Limb (tissue), 2 donors: ENCODE measurements around the gene PDCL3.

Experiments
- DNase-seq, 2 donors: peaks; one replicate each; pipeline ENCODE4 v3.0.0-alpha.2; 2016; ENCODE audit errors: extremely low spot score in 2 of 2

Gene PDCL3

GRCh38 chr2:100611079-100612029, 48.6 kb downstream of the PDCL3 start:
- no peak for DNase-seq

DNA sequence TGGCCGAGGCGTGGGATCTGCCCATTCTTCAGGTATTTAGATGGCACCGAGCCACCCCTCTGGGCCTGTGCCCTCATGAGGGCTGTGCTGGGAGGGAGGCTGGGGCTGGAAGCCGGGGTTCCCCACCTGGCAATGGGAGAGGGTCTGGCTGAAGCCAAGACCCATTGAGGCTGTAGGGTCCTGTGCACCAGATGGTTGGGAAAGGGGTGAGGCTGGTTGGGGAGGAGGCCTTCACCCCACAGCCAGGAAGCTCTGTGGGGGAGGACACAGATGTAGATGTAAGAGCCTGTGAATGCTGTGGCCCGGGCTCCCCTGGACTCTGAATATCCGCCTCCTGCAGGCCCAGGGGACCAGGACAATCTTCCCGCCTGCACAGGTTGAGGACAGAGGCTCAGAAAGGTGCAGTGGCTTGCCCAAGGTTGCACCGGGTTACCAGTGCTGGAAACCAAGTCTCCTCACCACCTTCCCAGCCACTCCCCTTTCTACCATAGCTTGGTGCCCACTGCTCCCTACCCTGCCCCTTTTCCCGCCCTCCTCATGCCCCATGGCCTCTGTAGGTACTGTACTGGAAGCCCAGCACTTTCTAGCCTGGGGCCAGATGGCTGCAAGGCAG, 49.7 kb downstream of the PDCL3 start:
- DNase-seq, result peak in 1 of 2 donors; percentile 23

- no peak for DNase-seq
Measured at GRCh38 chr2:100613719-100614118, 50.9 kb downstream of the PDCL3 start.

- no peak for DNase-seq
Measured at GRCh38 chr2:100614455-100615000, 51.7 kb downstream of the PDCL3 start.

DNA sequence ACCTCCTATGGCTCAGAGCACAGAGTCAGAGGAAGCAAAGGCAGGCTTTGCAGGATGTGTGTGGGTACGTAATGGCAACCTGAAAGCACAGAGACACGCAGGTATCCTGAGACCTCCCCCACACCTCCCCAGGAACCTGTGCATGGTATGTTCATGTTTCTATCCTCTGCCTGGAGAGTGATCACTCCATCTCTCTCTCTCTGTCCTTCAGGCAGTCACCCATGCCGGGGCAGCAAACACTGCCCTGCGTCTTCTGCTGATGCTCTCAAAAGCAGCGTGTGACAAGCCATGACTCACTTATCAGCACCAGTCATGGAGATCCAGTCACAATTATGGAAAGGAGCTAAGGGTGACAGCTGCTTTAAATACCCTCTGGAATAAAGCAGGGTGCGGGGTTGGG, 52.7 kb downstream of the PDCL3 start:
- DNase-seq, result no peak

GRCh38 chr2:100615886-100616285, 53.1 kb downstream of the PDCL3 start:
- DNase-seq, result no peak

GRCh38 chr2:100616841-100617390, 54.1 kb downstream of the PDCL3 start:
- DNase-seq, result no peak

GRCh38 chr2:100619951-100620350, 57.2 kb downstream of the PDCL3 start:
- no peak for DNase-seq

DNA sequence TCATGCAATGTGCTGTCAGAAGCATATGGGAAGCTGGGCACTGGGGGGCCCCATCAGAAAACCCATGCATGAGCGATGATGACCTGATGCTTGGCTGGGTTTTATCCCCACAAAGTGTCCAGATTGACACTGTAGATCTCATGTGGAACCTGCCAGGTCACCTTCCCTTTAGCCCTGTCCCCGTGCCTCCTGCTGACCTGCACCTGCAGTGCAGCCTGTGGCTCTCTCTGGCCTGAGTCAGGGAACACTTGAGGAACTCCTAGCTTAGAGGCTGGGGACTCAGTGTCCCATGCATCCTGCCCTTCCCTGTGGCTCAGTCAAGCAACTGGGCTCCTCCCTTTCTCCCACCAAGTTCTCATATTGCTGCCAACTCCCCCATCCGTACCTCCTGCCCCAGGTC, 57.7 kb downstream of the PDCL3 start:
- DNase-seq, result peak in 1 of 2 donors; percentile 3

- peak in 1 of 2 donors; percentile 7 for DNase-seq
Measured at GRCh38 chr2:100621371-100621951, 58.7 kb downstream of the PDCL3 start.

GRCh38 chr2:100623033-100623715, 60.4 kb downstream of the PDCL3 start:
- peak in 1 of 2 donors; percentile 1 for DNase-seq

GRCh38 chr2:100623930-100624329, 61.1 kb downstream of the PDCL3 start:
- peak in 1 of 2 donors; percentile 4 for DNase-seq

- no peak for DNase-seq
Measured at GRCh38 chr2:100624536-100624935, 61.7 kb downstream of the PDCL3 start.

GRCh38 chr2:100625717-100626116, 62.9 kb downstream of the PDCL3 start:
- peak in 1 of 2 donors; percentile 62 for DNase-seq
